RPMI7951 (cell line): Measurements from ENCODE around the gene KLHL36. TPM values are rescaled to one million over a fixed set of nuclear protein-coding genes. Genes with fewer than 3 reads are reported as not detected.

ENCODE experiments used
- DNase-seq: peaks from one replicate; pipeline ENCODE4 v3.0.0-alpha.2; 2012; ENCODE audit warnings: low read depth
- total RNA-seq: library from RNA; depleted of rRNA; stranded (reverse); fragments of >200 nt; shearing (Covaris generic); gene quantifications from 2 replicates; pipeline ENCODE4 v1.2.3, GENCODE V29; 2014; rRNA removed

KLHL36 gene
- total RNA-seq, 1 experiment from 2014 or later: 28.4 TPM

DNA sequence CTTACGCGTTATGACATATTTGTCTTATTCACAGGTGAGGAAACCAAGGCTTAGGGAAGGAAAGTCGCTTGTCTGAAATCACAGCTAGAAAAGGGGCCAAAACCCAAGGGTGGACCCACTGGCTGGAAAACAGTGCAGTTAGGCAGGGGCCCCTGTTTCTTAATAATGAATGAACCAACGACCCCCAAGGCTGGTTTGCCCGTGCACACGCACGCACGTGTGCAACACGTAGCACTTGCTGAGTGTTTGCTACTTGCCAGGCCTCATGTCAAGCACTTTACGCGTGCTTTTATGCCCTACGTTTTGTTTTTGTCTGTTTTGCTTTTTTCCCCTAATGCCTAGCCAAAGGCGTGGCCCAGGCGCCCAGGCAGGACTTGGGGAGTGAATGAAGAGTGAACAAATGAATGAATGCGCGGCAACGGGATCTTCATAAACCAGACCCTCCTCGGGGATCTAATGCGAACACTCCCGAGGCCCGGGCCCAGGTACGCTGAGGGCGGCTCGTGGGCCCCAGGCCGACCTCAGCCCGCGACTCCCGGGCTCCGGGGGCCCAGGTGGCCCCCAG lies 50.9 kb downstream of the KLHL36 start:
- DNase-seq: no peak

- peak; percentile 69 for DNase-seq
Measured at GRCh38 chr16:84699712-84700445, 51.6 kb downstream of the KLHL36 start, which contains the start of gene USP10. Gene USP10, plus strand, starts transcription at chr16:84700000. Its CDS starts 91 bp downstream, at chr16:84700091.

GRCh38 chr16:84700446-84701300 lies 52.4 kb downstream of the KLHL36 start:
- peak; percentile 46 for DNase-seq

DNA sequence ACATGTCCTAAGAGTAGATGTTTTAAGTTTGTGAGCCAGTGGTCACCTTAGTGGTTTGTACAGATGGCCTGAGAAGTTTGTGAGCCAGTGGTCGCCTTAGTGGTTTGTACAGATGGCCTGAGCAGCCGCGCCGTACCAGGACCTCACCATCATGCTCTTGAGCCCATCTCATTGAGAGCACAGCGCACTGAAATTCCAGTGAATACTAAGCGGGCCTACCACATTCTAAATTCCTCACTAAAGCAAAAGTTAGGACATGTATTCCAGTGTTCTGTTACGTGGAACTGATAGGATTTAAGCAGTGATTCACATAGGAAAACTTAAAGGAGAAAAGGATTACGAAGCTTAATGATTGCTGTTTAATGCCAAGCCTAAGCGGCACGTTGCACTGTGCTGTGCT lies 55.4 kb downstream of the KLHL36 start:
- DNase-seq: no peak

- no peak for DNase-seq
Measured at GRCh38 chr16:84704253-84704652, 55.9 kb downstream of the KLHL36 start.

DNA sequence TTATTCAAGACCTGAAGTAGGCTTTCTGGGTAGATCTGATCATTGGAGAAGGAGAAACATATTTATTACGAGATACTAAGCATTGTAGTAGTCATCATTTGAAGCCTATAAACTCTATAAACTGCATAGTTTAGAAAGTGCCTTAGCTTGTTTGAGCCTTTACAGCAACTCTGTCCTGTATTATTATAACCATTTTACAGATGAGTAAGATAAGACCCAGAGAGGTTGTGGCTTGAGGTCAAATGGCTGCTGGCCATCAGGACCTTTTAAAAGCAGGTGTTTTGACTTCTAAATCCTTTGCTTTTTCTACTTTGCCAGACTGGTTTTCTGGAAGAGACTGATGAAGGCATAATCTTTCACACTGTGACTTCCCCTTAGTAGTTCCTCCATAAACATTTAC lies 58.5 kb downstream of the KLHL36 start:
- no peak for DNase-seq

DNA sequence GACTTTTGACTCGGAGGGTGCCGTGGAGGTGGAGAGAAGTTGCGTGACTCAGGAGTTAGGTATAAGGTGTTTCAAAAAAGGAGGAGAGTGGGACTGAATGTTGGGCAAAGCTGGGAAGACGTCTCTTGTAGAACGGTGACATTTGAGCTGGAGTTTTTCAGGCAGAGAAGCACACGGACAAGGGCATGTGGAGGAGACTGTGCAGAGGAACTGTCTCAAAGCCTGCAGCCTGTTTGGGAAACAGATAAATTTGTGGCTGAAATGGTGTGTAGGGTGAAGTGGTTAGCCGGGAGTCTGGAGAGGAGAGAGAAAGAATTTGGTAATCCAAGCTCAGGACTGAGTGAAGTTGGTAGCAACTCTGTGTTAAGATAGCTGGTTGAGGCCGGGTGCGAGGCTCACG lies 61.3 kb downstream of the KLHL36 start:
- DNase-seq: no peak

GRCh38 chr16:84710686-84711085 lies 62.4 kb downstream of the KLHL36 start:
- no peak for DNase-seq

Other genes starting within 250 kb of the KLHL36 start
- gene MEAK7, start 143.9 kb upstream of the KLHL36 start, total RNA-seq: 17.2 and 17.4 TPM in 2 replicates
- gene COTL1, start 30.4 kb upstream of the KLHL36 start, total RNA-seq: 168 and 172 TPM in 2 replicates
- 51.1 and 54.6 TPM in 2 replicates for gene USP10, start 51.5 kb downstream of the KLHL36 start, total RNA-seq
- gene CRISPLD2, start 171.5 kb downstream of the KLHL36 start, total RNA-seq: 7.9 and 8.8 TPM in 2 replicates